HEK293 (cell line): ENCODE measurements around the gene PRKCA.

Experiments
- GLIS1 ChIP-seq: fragments of 450-650 bp; formaldehyde crosslinking; IDR thresholded peaks from 2 replicates; pipeline ENCODE4 v1.5.1; 2016; ENCODE audit warnings: missing biosample characterization, missing genetic modification characterization
- OSR2 ChIP-seq: fragments of 450-650 bp; formaldehyde crosslinking; IDR thresholded peaks from 2 replicates; pipeline ENCODE4 v1.5.1; 2016; ENCODE audit warnings: missing biosample characterization, missing genetic modification characterization
- REPIN1 ChIP-seq: fragments of 450-650 bp; formaldehyde crosslinking; IDR thresholded peaks from 2 replicates; pipeline ENCODE4 v1.5.1; 2017; ENCODE audit warnings: missing biosample characterization, missing genetic modification characterization, low read depth
- ZBTB11 ChIP-seq: fragments of 450-650 bp; formaldehyde crosslinking; conservative IDR thresholded peaks from 2 replicates; pipeline ENCODE4 v1.5.1; 2016; ENCODE audit warnings: low read depth, missing biosample characterization, missing genetic modification characterization
- ZNF544 ChIP-seq: fragments of 450-650 bp; formaldehyde crosslinking; IDR thresholded peaks from 2 replicates; pipeline ENCODE4 v1.5.0; 2017; ENCODE audit warnings: missing biosample characterization, missing genetic modification characterization
- ZNF670 ChIP-seq: fragments of 450-650 bp; formaldehyde crosslinking; IDR thresholded peaks from 2 replicates; pipeline ENCODE4 v1.5.1; 2016; ENCODE audit warnings: missing biosample characterization, missing genetic modification characterization, low read depth
- TF ChIP-seq, protein P1 (sequence below): fragments of 450-650 bp; formaldehyde crosslinking; IDR thresholded peaks from 2 replicates; pipeline ENCODE4 v1.5.1; 2016; ENCODE audit warnings: missing biosample characterization, missing genetic modification characterization
- TF ChIP-seq, protein P2 (sequence below): fragments of 450-650 bp; formaldehyde crosslinking; IDR thresholded peaks from 2 replicates; pipeline ENCODE4 v1.5.1; 2016; ENCODE audit warnings: missing biosample characterization, missing genetic modification characterization
- TF ChIP-seq, protein P3 (sequence below): fragments of 450-650 bp; formaldehyde crosslinking; IDR thresholded peaks from 2 replicates; pipeline ENCODE4 v1.5.1; 2016; ENCODE audit warnings: missing biosample characterization, missing genetic modification characterization

DNA sequence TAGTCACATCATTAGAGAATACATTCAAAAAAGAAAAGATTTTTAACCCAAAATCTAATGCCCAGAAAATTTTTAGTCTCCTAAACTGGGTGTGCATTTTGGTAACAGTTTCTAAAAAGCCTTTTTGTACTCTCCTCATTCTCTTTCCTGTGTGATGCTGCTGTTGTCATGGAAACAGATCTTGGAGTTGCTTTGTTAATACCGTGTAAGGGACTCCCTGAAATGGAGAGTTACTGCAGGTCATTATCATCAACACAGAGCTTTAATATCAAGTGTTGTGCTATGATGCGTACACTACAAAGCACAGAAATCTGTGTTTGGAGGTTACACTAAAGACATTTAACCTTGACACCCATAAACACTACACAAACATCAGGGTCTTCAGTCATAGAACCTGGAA is 216.3 kb downstream of the PRKCA start:
- TF ChIP-seq, protein P1, sequence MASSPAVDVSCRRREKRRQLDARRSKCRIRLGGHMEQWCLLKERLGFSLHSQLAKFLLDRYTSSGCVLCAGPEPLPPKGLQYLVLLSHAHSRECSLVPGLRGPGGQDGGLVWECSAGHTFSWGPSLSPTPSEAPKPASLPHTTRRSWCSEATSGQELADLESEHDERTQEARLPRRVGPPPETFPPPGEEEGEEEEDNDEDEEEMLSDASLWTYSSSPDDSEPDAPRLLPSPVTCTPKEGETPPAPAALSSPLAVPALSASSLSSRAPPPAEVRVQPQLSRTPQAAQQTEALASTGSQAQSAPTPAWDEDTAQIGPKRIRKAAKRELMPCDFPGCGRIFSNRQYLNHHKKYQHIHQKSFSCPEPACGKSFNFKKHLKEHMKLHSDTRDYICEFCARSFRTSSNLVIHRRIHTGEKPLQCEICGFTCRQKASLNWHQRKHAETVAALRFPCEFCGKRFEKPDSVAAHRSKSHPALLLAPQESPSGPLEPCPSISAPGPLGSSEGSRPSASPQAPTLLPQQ (tag by site-specific recombination) = no peak
- no peak for TF ChIP-seq REPIN1 (tag by site-specific recombination)
- TF ChIP-seq, protein P2, sequence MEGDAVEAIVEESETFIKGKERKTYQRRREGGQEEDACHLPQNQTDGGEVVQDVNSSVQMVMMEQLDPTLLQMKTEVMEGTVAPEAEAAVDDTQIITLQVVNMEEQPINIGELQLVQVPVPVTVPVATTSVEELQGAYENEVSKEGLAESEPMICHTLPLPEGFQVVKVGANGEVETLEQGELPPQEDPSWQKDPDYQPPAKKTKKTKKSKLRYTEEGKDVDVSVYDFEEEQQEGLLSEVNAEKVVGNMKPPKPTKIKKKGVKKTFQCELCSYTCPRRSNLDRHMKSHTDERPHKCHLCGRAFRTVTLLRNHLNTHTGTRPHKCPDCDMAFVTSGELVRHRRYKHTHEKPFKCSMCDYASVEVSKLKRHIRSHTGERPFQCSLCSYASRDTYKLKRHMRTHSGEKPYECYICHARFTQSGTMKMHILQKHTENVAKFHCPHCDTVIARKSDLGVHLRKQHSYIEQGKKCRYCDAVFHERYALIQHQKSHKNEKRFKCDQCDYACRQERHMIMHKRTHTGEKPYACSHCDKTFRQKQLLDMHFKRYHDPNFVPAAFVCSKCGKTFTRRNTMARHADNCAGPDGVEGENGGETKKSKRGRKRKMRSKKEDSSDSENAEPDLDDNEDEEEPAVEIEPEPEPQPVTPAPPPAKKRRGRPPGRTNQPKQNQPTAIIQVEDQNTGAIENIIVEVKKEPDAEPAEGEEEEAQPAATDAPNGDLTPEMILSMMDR (tag by site-specific recombination) = no peak
- TF ChIP-seq ZNF544 (tag by site-specific recombination) = no peak
- TF ChIP-seq, protein P3, sequence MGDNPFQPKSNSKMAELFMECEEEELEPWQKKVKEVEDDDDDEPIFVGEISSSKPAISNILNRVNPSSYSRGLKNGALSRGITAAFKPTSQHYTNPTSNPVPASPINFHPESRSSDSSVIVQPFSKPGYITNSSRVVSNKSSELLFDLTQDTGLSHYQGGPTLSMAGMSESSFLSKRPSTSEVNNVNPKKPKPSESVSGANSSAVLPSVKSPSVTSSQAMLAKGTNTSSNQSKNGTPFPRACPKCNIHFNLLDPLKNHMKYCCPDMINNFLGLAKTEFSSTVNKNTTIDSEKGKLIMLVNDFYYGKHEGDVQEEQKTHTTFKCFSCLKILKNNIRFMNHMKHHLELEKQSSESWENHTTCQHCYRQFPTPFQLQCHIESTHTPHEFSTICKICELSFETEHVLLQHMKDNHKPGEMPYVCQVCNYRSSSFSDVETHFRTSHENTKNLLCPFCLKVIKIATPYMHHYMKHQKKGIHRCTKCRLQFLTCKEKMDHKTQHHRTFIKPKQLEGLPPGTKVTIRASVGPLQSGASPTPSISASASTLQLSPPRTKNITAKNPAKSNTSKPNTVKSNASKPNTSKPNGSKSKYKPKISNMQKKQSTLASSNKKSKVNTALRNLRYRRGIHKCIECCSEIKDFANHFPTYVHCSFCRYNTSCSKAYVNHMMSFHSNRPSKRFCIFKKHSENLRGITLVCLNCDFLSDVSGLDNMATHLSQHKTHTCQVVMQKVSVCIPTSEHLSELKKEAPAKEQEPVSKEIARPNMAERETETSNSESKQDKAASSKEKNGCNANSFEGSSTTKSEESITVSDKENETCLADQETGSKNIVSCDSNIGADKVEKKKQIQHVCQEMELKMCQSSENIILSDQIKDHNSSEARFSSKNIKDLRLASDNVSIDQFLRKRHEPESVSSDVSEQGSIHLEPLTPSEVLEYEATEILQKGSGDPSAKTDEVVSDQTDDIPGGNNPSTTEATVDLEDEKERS (tag by site-specific recombination) = no peak
- no peak for TF ChIP-seq ZBTB11 (tag by site-specific recombination)
- no peak for TF ChIP-seq ZNF670
- no peak for TF ChIP-seq OSR2 (tag by site-specific recombination)
- no peak for TF ChIP-seq GLIS1 (tag by site-specific recombination)
